ENCODE measurements around the gene POR.
A peak's percentile ranks its signal among the peaks of the same experiment; 100 is the strongest.

Gene POR

DNA sequence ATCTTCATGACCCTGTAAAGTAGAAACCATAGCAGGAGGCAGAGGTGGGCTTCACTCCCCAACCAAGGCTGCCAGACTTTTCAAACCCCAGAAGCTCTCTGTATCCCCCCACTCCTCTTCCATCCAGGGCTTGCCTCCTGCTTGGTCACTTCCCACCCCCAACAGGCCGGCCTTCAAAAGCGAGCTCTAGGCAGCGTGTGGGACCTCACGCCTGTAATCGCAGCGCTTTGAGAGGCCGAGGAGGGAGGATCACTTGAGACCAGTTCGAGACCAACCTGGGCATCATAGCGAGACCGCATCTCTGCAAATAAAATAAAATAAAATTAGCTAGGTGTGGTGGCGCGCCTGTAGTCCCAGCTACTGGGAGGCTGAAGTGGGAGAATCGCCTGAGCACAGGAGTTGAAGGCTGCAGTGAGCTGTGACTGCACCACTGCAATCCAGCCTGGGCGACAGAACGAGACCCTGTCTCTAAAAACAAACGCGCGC is 743 bp upstream of the POR start:
- ATAC-seq, result peak; percentile 38
- TF ChIP-seq TCF4 (CRISPR knock-in tag; IDR thresholded peaks at IDR 0.05; ENCODE audit: borderline replicate concordance) (no peak), ZFP3 (CRISPR knock-in tag; IDR thresholded peaks at IDR 0.05) (no peak), ZNF565 (CRISPR knock-in tag; conservative IDR thresholded peaks at IDR 0.05; ENCODE audit: low read depth) (no peak), GLIS3 (CRISPR knock-in tag; IDR thresholded peaks at IDR 0.05) (no peak)

DNA sequence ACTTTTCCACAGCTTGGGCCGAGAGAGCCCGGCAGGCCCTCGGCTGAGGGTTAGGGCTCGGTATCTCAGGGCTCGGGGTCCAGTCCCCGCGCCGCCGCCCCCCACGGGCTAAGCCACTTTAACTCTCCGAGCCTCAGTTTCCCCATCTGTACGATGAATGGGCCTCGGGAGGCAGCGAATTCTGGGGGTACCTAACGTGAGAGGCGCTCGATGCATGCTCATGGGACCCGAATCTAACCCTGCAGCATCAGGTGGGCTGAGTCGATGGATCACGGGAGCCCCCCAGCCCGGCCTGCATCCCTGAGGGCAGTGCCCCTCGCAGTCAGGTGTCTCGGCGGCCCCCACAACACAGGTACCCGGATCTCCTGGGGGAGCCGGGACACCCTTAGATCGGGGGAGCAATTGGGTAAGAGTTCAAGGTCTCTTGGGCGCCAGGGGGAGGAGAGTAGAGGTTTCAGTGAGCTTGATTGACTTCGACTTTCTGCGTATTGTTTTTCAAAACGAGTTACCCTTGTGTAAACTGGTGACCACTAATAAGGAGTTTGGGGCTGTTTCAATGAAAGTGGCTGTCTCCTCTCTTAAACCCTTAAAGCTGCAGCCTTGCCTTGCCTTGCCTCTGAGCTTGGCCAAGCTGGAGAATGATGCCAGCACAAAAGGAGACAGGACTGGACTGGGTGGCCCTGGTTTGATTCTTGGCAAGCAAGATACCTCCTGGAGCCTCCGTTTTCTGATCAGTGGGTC is 631 bp downstream of the POR start:
- peak; percentile 39 for ATAC-seq
- TF ChIP-seq ZFP3 (CRISPR knock-in tag; IDR thresholded peaks at IDR 0.05) (no peak), PPARA (CRISPR knock-in tag; IDR thresholded peaks at IDR 0.05; ENCODE audit: borderline replicate concordance) (no peak), RARB (CRISPR knock-in tag; IDR thresholded peaks at IDR 0.05) (no peak), ZFP30 (CRISPR knock-in tag; IDR thresholded peaks at IDR 0.05) (no peak), SNAI2 (CRISPR knock-in tag; IDR thresholded peaks at IDR 0.05) (no peak), ZNF8 (CRISPR knock-in tag; IDR thresholded peaks at IDR 0.05) (no peak), TCF4 (CRISPR knock-in tag; IDR thresholded peaks at IDR 0.05; ENCODE audit: borderline replicate concordance) (no peak), GLIS3 (CRISPR knock-in tag; IDR thresholded peaks at IDR 0.05) (no peak)
- TF ChIP-seq, protein P1, sequence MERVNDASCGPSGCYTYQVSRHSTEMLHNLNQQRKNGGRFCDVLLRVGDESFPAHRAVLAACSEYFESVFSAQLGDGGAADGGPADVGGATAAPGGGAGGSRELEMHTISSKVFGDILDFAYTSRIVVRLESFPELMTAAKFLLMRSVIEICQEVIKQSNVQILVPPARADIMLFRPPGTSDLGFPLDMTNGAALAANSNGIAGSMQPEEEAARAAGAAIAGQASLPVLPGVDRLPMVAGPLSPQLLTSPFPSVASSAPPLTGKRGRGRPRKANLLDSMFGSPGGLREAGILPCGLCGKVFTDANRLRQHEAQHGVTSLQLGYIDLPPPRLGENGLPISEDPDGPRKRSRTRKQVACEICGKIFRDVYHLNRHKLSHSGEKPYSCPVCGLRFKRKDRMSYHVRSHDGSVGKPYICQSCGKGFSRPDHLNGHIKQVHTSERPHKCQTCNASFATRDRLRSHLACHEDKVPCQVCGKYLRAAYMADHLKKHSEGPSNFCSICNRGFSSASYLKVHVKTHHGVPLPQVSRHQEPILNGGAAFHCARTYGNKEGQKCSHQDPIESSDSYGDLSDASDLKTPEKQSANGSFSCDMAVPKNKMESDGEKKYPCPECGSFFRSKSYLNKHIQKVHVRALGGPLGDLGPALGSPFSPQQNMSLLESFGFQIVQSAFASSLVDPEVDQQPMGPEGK (CRISPR knock-in tag; IDR thresholded peaks at IDR 0.05; ENCODE audit: borderline replicate concordance), result no peak
- TF ChIP-seq, protein P2, sequence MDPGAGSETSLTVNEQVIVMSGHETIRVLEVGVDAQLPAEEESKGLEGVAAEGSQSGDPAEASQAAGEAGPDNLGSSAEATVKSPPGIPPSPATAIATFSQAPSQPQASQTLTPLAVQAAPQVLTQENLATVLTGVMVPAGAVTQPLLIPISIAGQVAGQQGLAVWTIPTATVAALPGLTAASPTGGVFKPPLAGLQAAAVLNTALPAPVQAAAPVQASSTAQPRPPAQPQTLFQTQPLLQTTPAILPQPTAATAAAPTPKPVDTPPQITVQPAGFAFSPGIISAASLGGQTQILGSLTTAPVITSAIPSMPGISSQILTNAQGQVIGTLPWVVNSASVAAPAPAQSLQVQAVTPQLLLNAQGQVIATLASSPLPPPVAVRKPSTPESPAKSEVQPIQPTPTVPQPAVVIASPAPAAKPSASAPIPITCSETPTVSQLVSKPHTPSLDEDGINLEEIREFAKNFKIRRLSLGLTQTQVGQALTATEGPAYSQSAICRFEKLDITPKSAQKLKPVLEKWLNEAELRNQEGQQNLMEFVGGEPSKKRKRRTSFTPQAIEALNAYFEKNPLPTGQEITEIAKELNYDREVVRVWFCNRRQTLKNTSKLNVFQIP (CRISPR knock-in tag; IDR thresholded peaks at IDR 0.05; ENCODE audit: borderline replicate concordance, low read depth), result no peak
- TF ChIP-seq, protein P3, sequence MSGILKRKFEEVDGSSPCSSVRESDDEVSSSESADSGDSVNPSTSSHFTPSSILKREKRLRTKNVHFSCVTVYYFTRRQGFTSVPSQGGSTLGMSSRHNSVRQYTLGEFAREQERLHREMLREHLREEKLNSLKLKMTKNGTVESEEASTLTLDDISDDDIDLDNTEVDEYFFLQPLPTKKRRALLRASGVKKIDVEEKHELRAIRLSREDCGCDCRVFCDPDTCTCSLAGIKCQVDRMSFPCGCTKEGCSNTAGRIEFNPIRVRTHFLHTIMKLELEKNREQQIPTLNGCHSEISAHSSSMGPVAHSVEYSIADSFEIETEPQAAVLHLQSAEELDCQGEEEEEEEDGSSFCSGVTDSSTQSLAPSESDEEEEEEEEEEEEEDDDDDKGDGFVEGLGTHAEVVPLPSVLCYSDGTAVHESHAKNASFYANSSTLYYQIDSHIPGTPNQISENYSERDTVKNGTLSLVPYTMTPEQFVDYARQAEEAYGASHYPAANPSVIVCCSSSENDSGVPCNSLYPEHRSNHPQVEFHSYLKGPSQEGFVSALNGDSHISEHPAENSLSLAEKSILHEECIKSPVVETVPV (CRISPR knock-in tag; IDR thresholded peaks at IDR 0.05), result no peak

DNA sequence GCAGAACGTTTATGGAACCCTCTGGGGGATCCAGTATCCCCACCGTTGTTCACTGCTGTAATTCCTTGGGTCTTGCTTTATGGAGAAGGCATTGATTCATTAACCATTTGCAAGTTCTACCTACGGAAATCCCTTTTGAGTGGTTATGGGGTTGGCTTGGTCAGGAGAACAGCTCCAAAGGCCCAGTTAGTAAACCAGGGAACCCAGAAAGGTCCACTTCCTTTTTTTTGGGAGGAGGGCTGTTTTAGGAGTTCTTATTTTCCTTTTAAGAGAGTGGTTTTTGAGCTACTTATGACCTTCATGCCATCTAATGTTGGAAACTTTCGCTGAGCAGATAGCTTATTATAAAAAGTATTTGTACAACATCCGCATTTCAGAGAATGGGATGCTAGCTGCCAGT is 1.3 kb downstream of the POR start:
- no peak for ATAC-seq

More for the DNA sequence above, 1.3 kb downstream of the POR start:
- TF ChIP-seq GLIS3 (CRISPR knock-in tag; IDR thresholded peaks at IDR 0.05) (no peak), ZC3H10 (CRISPR knock-in tag; IDR thresholded peaks at IDR 0.05) (no peak), SNAI2 (CRISPR knock-in tag; IDR thresholded peaks at IDR 0.05) (no peak), ZFP3 (CRISPR knock-in tag; IDR thresholded peaks at IDR 0.05) (no peak), ESRRG (CRISPR knock-in tag; IDR thresholded peaks at IDR 0.05) (no peak), RARB (CRISPR knock-in tag; IDR thresholded peaks at IDR 0.05) (no peak)
- TF ChIP-seq, protein P4, sequence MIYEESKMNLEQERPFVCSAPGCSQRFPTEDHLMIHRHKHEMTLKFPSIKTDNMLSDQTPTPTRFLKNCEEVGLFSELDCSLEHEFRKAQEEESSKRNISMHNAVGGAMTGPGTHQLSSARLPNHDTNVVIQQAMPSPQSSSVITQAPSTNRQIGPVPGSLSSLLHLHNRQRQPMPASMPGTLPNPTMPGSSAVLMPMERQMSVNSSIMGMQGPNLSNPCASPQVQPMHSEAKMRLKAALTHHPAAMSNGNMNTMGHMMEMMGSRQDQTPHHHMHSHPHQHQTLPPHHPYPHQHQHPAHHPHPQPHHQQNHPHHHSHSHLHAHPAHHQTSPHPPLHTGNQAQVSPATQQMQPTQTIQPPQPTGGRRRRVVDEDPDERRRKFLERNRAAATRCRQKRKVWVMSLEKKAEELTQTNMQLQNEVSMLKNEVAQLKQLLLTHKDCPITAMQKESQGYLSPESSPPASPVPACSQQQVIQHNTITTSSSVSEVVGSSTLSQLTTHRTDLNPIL (CRISPR knock-in tag; IDR thresholded peaks at IDR 0.05; ENCODE audit: low read depth), result no peak
- TF ChIP-seq, protein P3 (CRISPR knock-in tag; IDR thresholded peaks at IDR 0.05), result no peak
- TF ChIP-seq, protein P2 (CRISPR knock-in tag; IDR thresholded peaks at IDR 0.05; ENCODE audit: borderline replicate concordance, low read depth), result no peak
- TF ChIP-seq, protein P5, sequence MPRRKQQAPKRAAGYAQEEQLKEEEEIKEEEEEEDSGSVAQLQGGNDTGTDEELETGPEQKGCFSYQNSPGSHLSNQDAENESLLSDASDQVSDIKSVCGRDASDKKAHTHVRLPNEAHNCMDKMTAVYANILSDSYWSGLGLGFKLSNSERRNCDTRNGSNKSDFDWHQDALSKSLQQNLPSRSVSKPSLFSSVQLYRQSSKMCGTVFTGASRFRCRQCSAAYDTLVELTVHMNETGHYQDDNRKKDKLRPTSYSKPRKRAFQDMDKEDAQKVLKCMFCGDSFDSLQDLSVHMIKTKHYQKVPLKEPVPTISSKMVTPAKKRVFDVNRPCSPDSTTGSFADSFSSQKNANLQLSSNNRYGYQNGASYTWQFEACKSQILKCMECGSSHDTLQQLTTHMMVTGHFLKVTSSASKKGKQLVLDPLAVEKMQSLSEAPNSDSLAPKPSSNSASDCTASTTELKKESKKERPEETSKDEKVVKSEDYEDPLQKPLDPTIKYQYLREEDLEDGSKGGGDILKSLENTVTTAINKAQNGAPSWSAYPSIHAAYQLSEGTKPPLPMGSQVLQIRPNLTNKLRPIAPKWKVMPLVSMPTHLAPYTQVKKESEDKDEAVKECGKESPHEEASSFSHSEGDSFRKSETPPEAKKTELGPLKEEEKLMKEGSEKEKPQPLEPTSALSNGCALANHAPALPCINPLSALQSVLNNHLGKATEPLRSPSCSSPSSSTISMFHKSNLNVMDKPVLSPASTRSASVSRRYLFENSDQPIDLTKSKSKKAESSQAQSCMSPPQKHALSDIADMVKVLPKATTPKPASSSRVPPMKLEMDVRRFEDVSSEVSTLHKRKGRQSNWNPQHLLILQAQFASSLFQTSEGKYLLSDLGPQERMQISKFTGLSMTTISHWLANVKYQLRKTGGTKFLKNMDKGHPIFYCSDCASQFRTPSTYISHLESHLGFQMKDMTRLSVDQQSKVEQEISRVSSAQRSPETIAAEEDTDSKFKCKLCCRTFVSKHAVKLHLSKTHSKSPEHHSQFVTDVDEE (CRISPR knock-in tag; IDR thresholded peaks at IDR 0.05), result no peak
